ENCODE results near the gene ENTPD1. TPM values are rescaled to one million over a fixed set of nuclear protein-coding genes. Genes with fewer than 3 reads are reported as not detected.
"Not testable (repeated sequence)": the region's sequence is repeated elsewhere in the genome, so short reads cannot be mapped to it uniquely, and the experiment has no call there.

The ENTPD1 gene
- total RNA-seq, 1 donor from 2014 or later = 0.95 TPM

GRCh38 chr10:95873139-95873538 lies 117.2 kb downstream of the ENTPD1 start:
- Histone ChIP-seq H3K4me1 (ENCODE audit: insufficient read depth, low read length) (no peaks in the 10 kb centered on the region), H3K27me3 (ENCODE audit: insufficient read depth, low read length) (no peaks in the 10 kb centered on the region), H3K4me2 (ENCODE audit: low read length) (no peak overlapping the region), H3K36me3 (ENCODE audit: insufficient read depth, low read length) (peaks cover 4% of the 10 kb centered on the region), H3K9ac (ENCODE audit: low read length) (no peak overlapping the region), H2AFZ (ENCODE audit: low read depth, low read length) (no peak overlapping the region), H3K27ac (ENCODE audit: low read depth, low read length) (no peak overlapping the region), H3K9me3 (ENCODE audit: insufficient read depth, low read depth, low read length) (no peaks in the 10 kb centered on the region), H3K4me3 (ENCODE audit: insufficient read depth, low read depth, low read length) (no peak overlapping the region), H3K79me2 (ENCODE audit: insufficient read depth, low read length) (no peaks in the 10 kb centered on the region), H4K20me1 (ENCODE audit: insufficient read depth, low read length) (no peaks in the 10 kb centered on the region)
- no peak overlapping the region for H3K4me3 Mint-ChIP-seq (ENCODE audit: unreplicated experiment)
- FAIRE-seq (no peak), DNase-seq (ENCODE audit: low read depth) (no peak)
- no peaks in the 10 kb centered on the region for H3K27me3 Mint-ChIP-seq (ENCODE audit: low read depth, unreplicated experiment)
- H3K4me1 Mint-ChIP-seq (ENCODE audit: low read depth, unreplicated experiment) = no peaks in the 10 kb centered on the region
- peaks cover 5% of the 10 kb centered on the region for H3K9me3 Mint-ChIP-seq (ENCODE audit: unreplicated experiment)
- H3K27ac Mint-ChIP-seq (ENCODE audit: unreplicated experiment) = no peak overlapping the region
- H3K36me3 Mint-ChIP-seq (ENCODE audit: low read depth, unreplicated experiment) = peaks cover 28% of the 10 kb centered on the region
- TF ChIP-seq, protein P1, sequence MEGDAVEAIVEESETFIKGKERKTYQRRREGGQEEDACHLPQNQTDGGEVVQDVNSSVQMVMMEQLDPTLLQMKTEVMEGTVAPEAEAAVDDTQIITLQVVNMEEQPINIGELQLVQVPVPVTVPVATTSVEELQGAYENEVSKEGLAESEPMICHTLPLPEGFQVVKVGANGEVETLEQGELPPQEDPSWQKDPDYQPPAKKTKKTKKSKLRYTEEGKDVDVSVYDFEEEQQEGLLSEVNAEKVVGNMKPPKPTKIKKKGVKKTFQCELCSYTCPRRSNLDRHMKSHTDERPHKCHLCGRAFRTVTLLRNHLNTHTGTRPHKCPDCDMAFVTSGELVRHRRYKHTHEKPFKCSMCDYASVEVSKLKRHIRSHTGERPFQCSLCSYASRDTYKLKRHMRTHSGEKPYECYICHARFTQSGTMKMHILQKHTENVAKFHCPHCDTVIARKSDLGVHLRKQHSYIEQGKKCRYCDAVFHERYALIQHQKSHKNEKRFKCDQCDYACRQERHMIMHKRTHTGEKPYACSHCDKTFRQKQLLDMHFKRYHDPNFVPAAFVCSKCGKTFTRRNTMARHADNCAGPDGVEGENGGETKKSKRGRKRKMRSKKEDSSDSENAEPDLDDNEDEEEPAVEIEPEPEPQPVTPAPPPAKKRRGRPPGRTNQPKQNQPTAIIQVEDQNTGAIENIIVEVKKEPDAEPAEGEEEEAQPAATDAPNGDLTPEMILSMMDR (IDR thresholded peaks at IDR 0.05; ENCODE audit: insufficient read depth, low read depth, low read length) = no peak
- no peak for TF ChIP-seq EZH2 (IDR thresholded peaks at IDR 0.05; ENCODE audit: insufficient read depth, low read length)

GRCh38 chr10:95873651-95874050 lies 117.7 kb downstream of the ENTPD1 start:
- H3K4me2 ChIP-seq (ENCODE audit: low read length) = no peak overlapping the region
- no peak overlapping the region for H3K27ac Mint-ChIP-seq (ENCODE audit: unreplicated experiment)
- no peak overlapping the region for H3K4me3 Mint-ChIP-seq (ENCODE audit: unreplicated experiment)
- H3K36me3 Mint-ChIP-seq (ENCODE audit: low read depth, unreplicated experiment) = peaks cover 28% of the 10 kb centered on the region
- H3K4me3 ChIP-seq (ENCODE audit: insufficient read depth, low read depth, low read length) = no peak overlapping the region
- TF ChIP-seq, protein P1 (IDR thresholded peaks at IDR 0.05; ENCODE audit: insufficient read depth, low read depth, low read length) = no peak
- no peak for TF ChIP-seq EZH2 (IDR thresholded peaks at IDR 0.05; ENCODE audit: insufficient read depth, low read length)
- no peaks in the 10 kb centered on the region for H4K20me1 ChIP-seq (ENCODE audit: insufficient read depth, low read length)
- DNase-seq (ENCODE audit: low read depth) (no peak), FAIRE-seq (no peak)
- H3K9me3 ChIP-seq (ENCODE audit: insufficient read depth, low read depth, low read length) = no peaks in the 10 kb centered on the region
- H3K27ac ChIP-seq (ENCODE audit: low read depth, low read length) = no peak overlapping the region
- no peak overlapping the region for H2AFZ ChIP-seq (ENCODE audit: low read depth, low read length)
- no peak overlapping the region for H3K9ac ChIP-seq (ENCODE audit: low read length)
- H3K4me1 Mint-ChIP-seq (ENCODE audit: low read depth, unreplicated experiment) = no peaks in the 10 kb centered on the region
- no peaks in the 10 kb centered on the region for H3K27me3 Mint-ChIP-seq (ENCODE audit: low read depth, unreplicated experiment)
- no peaks in the 10 kb centered on the region for H3K4me1 ChIP-seq (ENCODE audit: insufficient read depth, low read length)
- no peaks in the 10 kb centered on the region for H3K27me3 ChIP-seq (ENCODE audit: insufficient read depth, low read length)
- peaks cover 4% of the 10 kb centered on the region for H3K36me3 ChIP-seq (ENCODE audit: insufficient read depth, low read length)
- H3K79me2 ChIP-seq (ENCODE audit: insufficient read depth, low read length) = no peaks in the 10 kb centered on the region
- H3K9me3 Mint-ChIP-seq (ENCODE audit: unreplicated experiment) = peaks cover 5% of the 10 kb centered on the region

DNA sequence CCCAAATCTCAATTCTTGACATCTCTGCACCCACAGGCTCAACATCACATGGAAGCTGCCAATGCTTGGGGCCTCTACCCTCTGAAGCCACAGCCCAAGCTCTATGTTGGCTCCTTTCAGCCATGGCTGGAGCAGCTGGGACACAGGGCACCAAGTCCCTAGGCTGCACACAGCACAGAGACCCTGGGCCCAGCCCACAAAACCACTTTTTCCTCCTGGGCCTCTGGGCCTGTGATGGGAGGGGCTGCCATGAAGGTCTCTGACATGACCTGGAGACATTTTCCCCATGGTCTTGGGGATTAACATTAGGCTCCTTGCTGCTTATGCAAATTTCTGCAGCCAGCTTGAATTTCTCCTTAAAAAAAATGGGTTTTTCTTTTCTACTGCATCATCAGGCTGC lies 118.8 kb downstream of the ENTPD1 start:
- H3K27ac Mint-ChIP-seq (ENCODE audit: unreplicated experiment); H3K27me3 Mint-ChIP-seq (ENCODE audit: low read depth, unreplicated experiment); H3K4me2 ChIP-seq (ENCODE audit: low read length); H3K9ac ChIP-seq (ENCODE audit: low read length); H4K20me1 ChIP-seq (ENCODE audit: insufficient read depth, low read length); H3K36me3 ChIP-seq (ENCODE audit: insufficient read depth, low read length); H2AFZ ChIP-seq (ENCODE audit: low read depth, low read length); DNase-seq (ENCODE audit: low read depth); H3K9me3 Mint-ChIP-seq (ENCODE audit: unreplicated experiment); H3K27ac ChIP-seq (ENCODE audit: low read depth, low read length); H3K27me3 ChIP-seq (ENCODE audit: insufficient read depth, low read length); H3K4me1 Mint-ChIP-seq (ENCODE audit: low read depth, unreplicated experiment); H3K4me1 ChIP-seq (ENCODE audit: insufficient read depth, low read length); H3K9me3 ChIP-seq (ENCODE audit: insufficient read depth, low read depth, low read length); H3K4me3 ChIP-seq (ENCODE audit: insufficient read depth, low read depth, low read length); H3K4me3 Mint-ChIP-seq (ENCODE audit: unreplicated experiment); FAIRE-seq; H3K79me2 ChIP-seq (ENCODE audit: insufficient read depth, low read length): not testable (repeated sequence)
- H3K36me3 Mint-ChIP-seq (ENCODE audit: low read depth, unreplicated experiment) = peaks cover 28% of the 10 kb centered on the region
